Endothelial cell (in vitro differentiated cells): ENCODE measurements around the gene CGB1. TPM values are rescaled to one million over a fixed set of nuclear protein-coding genes. Genes with fewer than 3 reads are reported as not detected.
"Not testable (repeated sequence)": the region's sequence is repeated elsewhere in the genome, so short reads cannot be mapped to it uniquely, and the experiment has no call there.

ENCODE experiments used
- DNase-seq: peaks from one replicate; pipeline ENCODE4 v3.0.0; 2021; ENCODE audit warnings: low spot score
- H3K27ac Mint-ChIP-seq: one replicate; pipeline ENCODE4 v1.8.0; 2021; ENCODE audit warnings: mixed read lengths, inconsistent platforms; ENCODE audit not compliant: unreplicated experiment
- H3K27me3 Mint-ChIP-seq: one replicate; pipeline ENCODE4 v1.8.0; 2021; ENCODE audit warnings: mild to moderate bottlenecking, moderate library complexity, mixed read lengths, inconsistent platforms; ENCODE audit not compliant: unreplicated experiment
- H3K36me3 Mint-ChIP-seq: one replicate; pipeline ENCODE4 v1.8.0; 2021; ENCODE audit warnings: mild to moderate bottlenecking, low read depth, mixed read lengths, inconsistent platforms; ENCODE audit not compliant: unreplicated experiment
- H3K4me1 Mint-ChIP-seq: one replicate; pipeline ENCODE4 v1.8.0; 2021; ENCODE audit warnings: mild to moderate bottlenecking, mixed read lengths, inconsistent platforms; ENCODE audit not compliant: unreplicated experiment
- H3K4me3 Mint-ChIP-seq: one replicate; pipeline ENCODE4 v1.8.0; 2021; ENCODE audit warnings: mild to moderate bottlenecking, mixed read lengths, inconsistent platforms; ENCODE audit not compliant: unreplicated experiment
- H3K9me3 Mint-ChIP-seq: one replicate; pipeline ENCODE4 v1.8.0; 2021; ENCODE audit warnings: mixed read lengths, inconsistent platforms; ENCODE audit not compliant: unreplicated experiment
- total RNA-seq: library from RNA; stranded (reverse); fragmentation: NEBNext Ultra II Directional; extraction: Animal tissue kit (Norgen Biotek cat#: 25700); gene quantifications from one replicate; pipeline ENCODE4 v1.2.1, GENCODE V29; 2021; ENCODE audit not compliant: unreplicated experiment
- TF ChIP-seq, protein P1 (sequence below): fragments of 200-600 bp; sonication (generic); IDR thresholded peaks from one replicate; pipeline ENCODE4 v1.5.0; 2021; ENCODE audit warnings: antibody characterized with exemption; ENCODE audit not compliant: unreplicated experiment

CGB1 gene
- total RNA-seq, 1 donor from 2014 or later = not detected

DNA sequence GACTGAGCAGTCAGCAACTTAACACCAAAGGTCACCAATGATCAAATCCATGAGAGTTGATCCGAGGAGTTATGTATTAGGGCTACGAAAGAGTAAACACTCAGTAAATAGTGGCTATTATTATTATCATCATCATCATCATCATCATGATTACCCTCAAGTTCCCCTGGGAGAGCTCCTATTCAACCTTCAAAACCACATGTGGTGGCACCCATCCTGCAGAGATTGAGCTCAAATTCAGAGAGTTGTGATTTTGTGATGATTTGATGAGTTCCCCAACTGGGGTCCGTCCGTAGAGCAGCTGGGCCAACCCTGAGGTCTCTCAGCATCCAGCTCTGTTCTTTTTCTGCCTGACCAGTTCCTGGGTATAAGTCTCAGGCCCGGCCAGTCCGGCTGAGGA lies 11.6 kb downstream of the CGB1 start:
- H3K27ac Mint-ChIP-seq, H3K9me3 Mint-ChIP-seq, H3K27me3 Mint-ChIP-seq, H3K4me3 Mint-ChIP-seq, H3K4me1 Mint-ChIP-seq, H3K36me3 Mint-ChIP-seq, DNase-seq: not testable (repeated sequence)

DNA sequence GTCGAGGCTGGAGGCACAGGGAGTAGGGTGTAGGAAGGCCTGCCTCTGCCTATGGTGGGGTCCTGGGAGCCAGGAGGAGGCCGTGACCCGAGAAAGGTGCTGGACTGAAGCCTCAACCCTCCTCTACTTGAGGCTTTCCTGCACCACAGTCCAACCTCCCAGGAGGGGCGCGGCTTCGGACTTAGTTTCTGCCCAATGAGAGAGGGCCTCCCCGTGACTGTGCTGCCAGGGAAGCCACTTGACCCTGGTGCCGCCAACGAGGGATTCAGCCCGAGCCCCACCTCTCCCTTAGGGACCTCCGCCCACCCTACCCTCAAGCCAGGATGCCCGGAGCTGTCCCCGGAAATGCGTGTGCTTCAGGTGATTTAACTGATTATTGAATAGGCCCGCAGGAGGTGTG lies 12.5 kb downstream of the CGB1 start, which contains the start of gene CGB3:
CGB3 (minus strand) TSS at position 101 of the 400 bp plus-strand sequence. CDS start 362 bp downstream, outside the sequence.
- H3K27ac Mint-ChIP-seq, H3K4me1 Mint-ChIP-seq, H3K36me3 Mint-ChIP-seq, H3K4me3 Mint-ChIP-seq, H3K27me3 Mint-ChIP-seq, H3K9me3 Mint-ChIP-seq, DNase-seq: not testable (repeated sequence)

DNA sequence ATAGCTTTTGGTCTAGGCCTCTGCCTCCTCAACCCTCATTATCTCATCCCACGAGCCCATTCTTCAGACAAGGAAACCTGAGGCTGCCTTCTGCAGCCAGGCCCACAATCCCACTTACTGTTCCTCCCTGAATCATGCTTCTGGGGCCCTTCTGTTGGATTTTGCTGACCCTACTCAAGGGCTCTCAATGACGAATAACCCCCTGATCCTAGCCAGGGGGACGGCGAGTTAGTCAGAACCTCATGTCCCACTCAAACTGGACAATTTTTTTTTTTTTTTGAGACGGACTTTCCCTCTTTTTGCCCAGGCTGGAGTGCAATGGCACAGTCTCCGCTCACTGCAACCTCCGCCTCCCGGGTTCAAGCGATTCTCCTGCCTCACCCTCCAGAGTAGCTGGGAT lies 14.6 kb downstream of the CGB1 start:
- Mint-ChIP-seq H3K4me1 (peaks cover 4% of the 10 kb centered on the region), H3K4me3 (no peak overlapping the region)

DNA sequence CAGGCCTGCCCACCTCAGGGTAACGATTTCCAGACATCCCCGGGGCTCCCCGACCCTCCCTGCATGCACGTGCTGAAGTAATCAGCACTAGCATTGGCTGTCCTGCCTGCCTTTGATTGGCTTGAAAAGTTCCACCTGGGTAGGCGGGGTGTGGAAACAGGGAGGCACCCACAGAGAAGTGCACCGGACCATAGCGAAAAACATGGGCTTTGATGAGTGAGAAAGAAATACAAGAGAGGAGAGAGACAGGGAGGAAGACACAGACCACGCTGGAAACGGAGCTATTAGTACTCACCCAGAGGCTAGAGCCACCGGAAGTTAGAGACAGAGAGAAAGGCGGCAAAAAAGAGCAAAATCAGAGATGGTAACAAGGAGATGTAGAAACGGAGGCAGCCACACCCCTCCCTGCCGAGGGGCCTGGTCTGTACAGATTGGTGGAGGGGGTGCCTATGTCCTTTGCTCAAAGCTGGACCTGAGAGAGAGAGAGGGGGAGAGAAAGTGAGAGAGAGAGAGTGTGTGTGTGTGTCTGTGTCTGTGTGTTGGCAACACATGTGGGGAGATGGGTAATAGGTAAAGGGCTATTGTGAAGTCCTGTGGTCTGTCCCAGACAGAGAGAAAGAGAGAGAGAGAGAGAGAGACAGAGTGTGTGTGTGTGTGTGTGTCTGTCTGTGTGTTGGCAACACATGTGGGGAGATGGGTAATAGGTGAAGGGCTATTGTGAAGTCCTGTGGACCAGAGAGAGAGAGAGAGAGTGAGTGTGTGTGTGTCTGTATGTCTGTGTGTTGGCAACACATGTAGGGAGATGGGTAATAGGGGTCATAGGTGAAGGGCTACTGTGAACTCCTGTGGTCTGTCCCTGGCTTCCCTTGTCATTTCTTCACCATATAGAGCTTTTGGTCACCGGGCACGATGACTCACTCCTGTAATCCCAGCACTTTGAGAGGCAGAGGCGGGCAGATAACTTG lies 15.5 kb downstream of the CGB1 start:
- Mint-ChIP-seq H3K36me3 (no peaks in the 10 kb centered on the region), H3K27ac (no peak overlapping the region), H3K4me1 (peaks cover 4% of the 10 kb centered on the region), H3K4me3 (no peak overlapping the region), H3K27me3 (peaks cover 10% of the 10 kb centered on the region), H3K9me3 (no peaks in the 10 kb centered on the region)
- TF ChIP-seq, protein P1, sequence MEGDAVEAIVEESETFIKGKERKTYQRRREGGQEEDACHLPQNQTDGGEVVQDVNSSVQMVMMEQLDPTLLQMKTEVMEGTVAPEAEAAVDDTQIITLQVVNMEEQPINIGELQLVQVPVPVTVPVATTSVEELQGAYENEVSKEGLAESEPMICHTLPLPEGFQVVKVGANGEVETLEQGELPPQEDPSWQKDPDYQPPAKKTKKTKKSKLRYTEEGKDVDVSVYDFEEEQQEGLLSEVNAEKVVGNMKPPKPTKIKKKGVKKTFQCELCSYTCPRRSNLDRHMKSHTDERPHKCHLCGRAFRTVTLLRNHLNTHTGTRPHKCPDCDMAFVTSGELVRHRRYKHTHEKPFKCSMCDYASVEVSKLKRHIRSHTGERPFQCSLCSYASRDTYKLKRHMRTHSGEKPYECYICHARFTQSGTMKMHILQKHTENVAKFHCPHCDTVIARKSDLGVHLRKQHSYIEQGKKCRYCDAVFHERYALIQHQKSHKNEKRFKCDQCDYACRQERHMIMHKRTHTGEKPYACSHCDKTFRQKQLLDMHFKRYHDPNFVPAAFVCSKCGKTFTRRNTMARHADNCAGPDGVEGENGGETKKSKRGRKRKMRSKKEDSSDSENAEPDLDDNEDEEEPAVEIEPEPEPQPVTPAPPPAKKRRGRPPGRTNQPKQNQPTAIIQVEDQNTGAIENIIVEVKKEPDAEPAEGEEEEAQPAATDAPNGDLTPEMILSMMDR = no peak
- no peak for DNase-seq

More for the DNA sequence above, 14.6 kb downstream of the CGB1 start:
- H3K27me3 Mint-ChIP-seq = peaks cover 8% of the 10 kb centered on the region
- no peak overlapping the region for H3K27ac Mint-ChIP-seq
- H3K36me3 Mint-ChIP-seq = no peaks in the 10 kb centered on the region
- H3K9me3 Mint-ChIP-seq = no peaks in the 10 kb centered on the region
- TF ChIP-seq, protein P1 = no peak
- DNase-seq = no peak

DNA sequence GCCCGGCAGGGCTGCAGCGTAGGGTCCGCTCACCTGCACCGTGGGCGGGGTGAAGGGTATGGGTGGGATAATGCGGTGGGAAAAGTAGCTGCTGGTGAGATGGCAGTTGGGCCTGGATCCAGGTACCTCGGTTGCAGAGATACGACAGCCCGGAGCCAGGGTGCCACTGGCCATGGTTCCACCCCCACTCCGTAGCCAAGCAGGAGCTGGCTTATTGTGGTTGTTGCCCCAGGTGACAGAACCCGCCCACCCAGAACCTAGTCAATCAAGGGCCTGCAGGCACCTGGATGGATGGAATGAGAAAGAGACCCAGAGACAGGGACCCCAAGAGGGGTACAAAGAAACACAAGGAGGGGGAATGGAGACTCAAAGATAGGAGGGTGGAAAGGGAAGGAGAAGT lies 16.4 kb downstream of the CGB1 start:
- H3K4me3 Mint-ChIP-seq = no peak overlapping the region
- H3K36me3 Mint-ChIP-seq = no peaks in the 10 kb centered on the region
- DNase-seq = no peak
- peaks cover 9% of the 10 kb centered on the region for H3K27me3 Mint-ChIP-seq
- no peaks in the 10 kb centered on the region for H3K9me3 Mint-ChIP-seq
- no peak overlapping the region for H3K27ac Mint-ChIP-seq
- TF ChIP-seq, protein P1 = no peak
- H3K4me1 Mint-ChIP-seq = peaks cover 4% of the 10 kb centered on the region
